HEK293T (cell line): ENCODE results near the gene LYRM1.
"Not testable (repeated sequence)": the region's sequence is repeated elsewhere in the genome, so short reads cannot be mapped to it uniquely, and the experiment has no call there.

Experiments used
- CTCF ChIA-PET: fragments of 350-600 bp; formaldehyde crosslinking; extraction: SDS; loops from one replicate; lab custom pipeline; 2021; ENCODE audit warnings: antibody characterized with exemption, inconsistent platforms; lab: Yijun Ruan, JAX
- POLR2A ChIA-PET: fragments of 350-600 bp; formaldehyde crosslinking; extraction: SDS; loops from one replicate; lab custom pipeline; 2020; ENCODE audit warnings: antibody characterized with exemption, inconsistent platforms; lab: Yijun Ruan, JAX
- DNase-seq: peaks from one replicate; pipeline ENCODE4 v3.0.0; 2012; ENCODE audit warnings: mixed read lengths; ENCODE audit errors: extremely low spot score
- ARNT ChIP-seq: fragments of 450-650 bp; IDR thresholded peaks from 2 replicates; pipeline ENCODE4 v1.6.1; 2017; ENCODE audit warnings: mild to moderate bottlenecking
- BHLHE40 ChIP-seq: fragments of 450-650 bp; IDR thresholded peaks from 2 replicates; pipeline ENCODE4 v1.6.1; 2016; ENCODE audit warnings: mild to moderate bottlenecking, moderate library complexity, borderline replicate concordance
- CTBP1 ChIP-seq: fragments of 450-650 bp; IDR thresholded peaks from 2 replicates; pipeline ENCODE4 v1.6.1; 2016; ENCODE audit warnings: borderline replicate concordance
- ELF4 ChIP-seq: fragments of 450-650 bp; IDR thresholded peaks from 2 replicates; pipeline ENCODE4 v1.6.1; 2017; ENCODE audit warnings: antibody characterized with exemption
- FOXA1 ChIP-seq: fragments of 450-650 bp; IDR thresholded peaks from 2 replicates; pipeline ENCODE4 v1.6.1; 2016; ENCODE audit warnings: mild to moderate bottlenecking
- FOXK2 ChIP-seq: fragments of 450-650 bp; IDR thresholded peaks from 2 replicates; pipeline ENCODE4 v1.6.1; 2016; ENCODE audit warnings: mild to moderate bottlenecking
- FOXM1 ChIP-seq: fragments of 450-650 bp; IDR thresholded peaks from 2 replicates; pipeline ENCODE4 v1.6.1; 2017; ENCODE audit warnings: mild to moderate bottlenecking, borderline replicate concordance
- HDGF ChIP-seq: fragments of 450-650 bp; IDR thresholded peaks from 2 replicates; pipeline ENCODE4 v1.6.1; 2017; ENCODE audit warnings: antibody characterized with exemption, borderline replicate concordance
- L3MBTL2 ChIP-seq: fragments of 450-650 bp; conservative IDR thresholded peaks from 2 replicates; pipeline ENCODE4 v1.6.1; 2016; ENCODE audit warnings: mild to moderate bottlenecking
- LEF1 ChIP-seq: fragments of 450-650 bp; IDR thresholded peaks from 2 replicates; pipeline ENCODE4 v1.6.1; 2017; ENCODE audit warnings: mild to moderate bottlenecking, borderline replicate concordance
- NFRKB ChIP-seq: fragments of 450-650 bp; IDR thresholded peaks from 2 replicates; pipeline ENCODE4 v1.6.1; 2016; ENCODE audit warnings: mild to moderate bottlenecking, moderate library complexity
- PKNOX1 ChIP-seq: fragments of 450-650 bp; IDR thresholded peaks from 2 replicates; pipeline ENCODE4 v1.6.1; 2016
- SP1 ChIP-seq: fragments of 450-650 bp; IDR thresholded peaks from 2 replicates; pipeline ENCODE4 v1.6.1; 2017
- SUZ12 ChIP-seq: fragments of 450-650 bp; IDR thresholded peaks from 2 replicates; pipeline ENCODE4 v1.6.1; 2016; ENCODE audit warnings: mild to moderate bottlenecking
- TARDBP ChIP-seq: fragments of 450-650 bp; IDR thresholded peaks from 2 replicates; pipeline ENCODE4 v1.6.1; 2016
- ZNF384 ChIP-seq: fragments of 450-650 bp; IDR thresholded peaks from 2 replicates; pipeline ENCODE4 v1.6.1; 2016

LYRM1 gene

GRCh38 chr16:20940871-20941635, 40.5 kb downstream of the LYRM1 start:
- POLR2A ChIA-PET, result no interaction called here
- TF ChIP-seq NFRKB (no peak), ARNT (no peak), FOXK2 (no peak), L3MBTL2 (no peak), LEF1 (no peak)
- CTCF ChIA-PET, result interaction anchor here (0.5 kb wide), 1 partner anchor 11 kb away, joined by 3 read pairs; no protein-coding TSS in a partner anchor
- DNase-seq, result no peak

- TF ChIP-seq SP1, result no peak
- ChIA-PET POLR2A (no interaction called here), CTCF (interaction anchor here (0.5 kb wide), 1 partner anchor 10 kb away, joined by 3 read pairs; no protein-coding TSS in a partner anchor)
- no peak for DNase-seq
Measured at GRCh38 chr16:20941636-20941926, 41.0 kb downstream of the LYRM1 start.

GRCh38 chr16:20942256-20942655, 41.7 kb downstream of the LYRM1 start:
- CTCF ChIA-PET, result no interaction called here
- no peak for DNase-seq
- TF ChIP-seq SUZ12 (no peak), TARDBP (no peak), FOXA1 (no peak), CTBP1 (no peak), ELF4 (no peak), BHLHE40 (no peak), NFRKB (no peak)
- POLR2A ChIA-PET, result no interaction called here

- no peak for TF ChIP-seq ARNT
- TF ChIP-seq HDGF, result no peak
- no peak for TF ChIP-seq SP1
- no peak for TF ChIP-seq SUZ12
- TF ChIP-seq PKNOX1, result no peak
- TF ChIP-seq FOXA1, result no peak
- TF ChIP-seq LEF1, result no peak
- TF ChIP-seq TARDBP, result no peak
- TF ChIP-seq L3MBTL2, result no peak
- no peak for TF ChIP-seq CTBP1
- no peak for TF ChIP-seq NFRKB
- TF ChIP-seq BHLHE40, result no peak
- no peak for TF ChIP-seq FOXM1
- TF ChIP-seq FOXK2, result no peak
- TF ChIP-seq ELF4, result no peak
- no peak for TF ChIP-seq ZNF384
- no peak for DNase-seq
- POLR2A ChIA-PET, result no interaction called here
- CTCF ChIA-PET, result no interaction called here
Measured at GRCh38 chr16:20944861-20945574, 44.4 kb downstream of the LYRM1 start.

GRCh38 chr16:20945575-20945875, 45.0 kb downstream of the LYRM1 start:
- POLR2A ChIA-PET, CTCF ChIA-PET, DNase-seq: not testable (repeated sequence)

GRCh38 chr16:20946015-20946629, 45.6 kb downstream of the LYRM1 start:
- POLR2A ChIA-PET, result no interaction called here
- DNase-seq, result no peak
- TF ChIP-seq SP1 (no peak), TARDBP (no peak), CTBP1 (no peak), L3MBTL2 (no peak), NFRKB (no peak), FOXA1 (no peak), SUZ12 (no peak), FOXK2 (no peak), BHLHE40 (no peak)
- CTCF ChIA-PET, result no interaction called here

GRCh38 chr16:20948444-20948843, 47.9 kb downstream of the LYRM1 start:
- CTCF ChIA-PET, result no interaction called here
- no peak for DNase-seq
- no peak for TF ChIP-seq FOXM1
- no peak for TF ChIP-seq HDGF
- TF ChIP-seq PKNOX1, result no peak
- no peak for TF ChIP-seq FOXK2
- no peak for TF ChIP-seq NFRKB
- TF ChIP-seq TARDBP, result no peak
- TF ChIP-seq ELF4, result no peak
- TF ChIP-seq L3MBTL2, result no peak
- no peak for TF ChIP-seq SP1
- no peak for TF ChIP-seq BHLHE40
- TF ChIP-seq SUZ12, result no peak
- no peak for TF ChIP-seq CTBP1
- TF ChIP-seq ZNF384, result no peak
- no peak for TF ChIP-seq LEF1
- TF ChIP-seq FOXA1, result no peak
- TF ChIP-seq ARNT, result no peak
- POLR2A ChIA-PET, result no interaction called here
